ENCODE measurements around the gene CLIP4.

- no peak for TF ChIP-seq CTCF (IDR thresholded peaks at IDR 0.05; ENCODE audit: low read length)
- no peak for TF ChIP-seq EZH2 (IDR thresholded peaks at IDR 0.05; ENCODE audit: borderline replicate concordance, low read length)
Measured at GRCh38 chr2:29129586-29130281, 14.5 kb downstream of the CLIP4 start.
